GM19438 (cell line): Measurements from ENCODE around the gene TUBA3C.
"Not testable (repeated sequence)": the region's sequence is repeated elsewhere in the genome, so short reads cannot be mapped to it uniquely, and the experiment has no call there.

Experiments used
- ATAC-seq: cut with Tn5 transposase; IDR thresholded peaks from one replicate; pipeline ENCODE4 v1.9.1; 2021; ENCODE audit warnings: low read depth; ENCODE audit not compliant: unreplicated experiment

TUBA3C gene

GRCh38 chr13:19181621-19182485 lies at the start of gene TUBA3C:
Gene TUBA3C (minus strand): TSS chr13:19181824. CDS start chr13:19181747, 77 bp downstream.
- no peak for ATAC-seq

GRCh38 chr13:19207413-19207812 lies 25.8 kb upstream of the TUBA3C start:
- not testable (repeated sequence) for ATAC-seq

- not testable (repeated sequence) for ATAC-seq
These were observed 11.0 kb upstream of the TUBA3C start for GRCh38 chr13:19192622-19193021.

GRCh38 chr13:19189911-19190310 lies 8.3 kb upstream of the TUBA3C start:
- not testable (repeated sequence) for ATAC-seq

GRCh38 chr13:19189368-19189767 lies 7.7 kb upstream of the TUBA3C start:
- ATAC-seq = not testable (repeated sequence)

GRCh38 chr13:19185865-19186645 lies 4.4 kb upstream of the TUBA3C start:
- no peak for ATAC-seq

DNA sequence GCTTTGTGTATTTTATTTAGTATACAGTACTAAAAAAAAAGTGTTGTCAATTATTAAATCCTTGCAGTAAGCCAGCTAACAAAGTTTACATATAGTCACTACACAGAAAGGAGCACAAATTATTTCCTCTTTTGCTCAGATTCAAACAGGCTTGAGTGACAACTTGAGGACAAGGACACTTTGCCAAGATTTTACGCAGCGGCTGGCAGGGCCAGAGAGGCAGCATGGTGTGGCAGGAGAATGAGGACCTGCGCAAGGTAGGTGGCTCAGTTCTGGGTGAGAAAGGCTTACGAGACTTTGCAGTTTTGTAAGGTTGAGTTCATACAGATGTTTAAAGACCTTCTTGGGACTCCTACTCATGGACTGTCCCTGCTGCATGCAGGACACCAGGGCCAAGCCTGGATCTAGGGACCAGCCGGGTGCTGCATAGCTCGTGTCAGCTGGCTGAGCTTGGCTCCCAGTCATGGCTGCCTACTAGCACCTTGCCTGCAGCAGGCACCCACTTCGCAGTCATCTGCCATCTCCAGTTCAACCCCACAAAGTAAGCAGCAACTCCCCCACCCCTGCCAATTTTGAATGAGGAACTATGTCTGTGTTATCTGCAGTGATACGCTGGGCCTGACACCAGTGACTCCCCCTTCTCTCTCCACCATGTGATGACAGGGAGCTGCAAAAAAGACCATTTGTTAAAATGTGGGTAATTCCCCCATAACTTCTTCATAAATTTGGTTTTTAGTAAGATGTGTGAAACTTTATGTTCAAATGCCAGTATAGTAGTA lies 3.7 kb upstream of the TUBA3C start:
- ATAC-seq = no peak

DNA sequence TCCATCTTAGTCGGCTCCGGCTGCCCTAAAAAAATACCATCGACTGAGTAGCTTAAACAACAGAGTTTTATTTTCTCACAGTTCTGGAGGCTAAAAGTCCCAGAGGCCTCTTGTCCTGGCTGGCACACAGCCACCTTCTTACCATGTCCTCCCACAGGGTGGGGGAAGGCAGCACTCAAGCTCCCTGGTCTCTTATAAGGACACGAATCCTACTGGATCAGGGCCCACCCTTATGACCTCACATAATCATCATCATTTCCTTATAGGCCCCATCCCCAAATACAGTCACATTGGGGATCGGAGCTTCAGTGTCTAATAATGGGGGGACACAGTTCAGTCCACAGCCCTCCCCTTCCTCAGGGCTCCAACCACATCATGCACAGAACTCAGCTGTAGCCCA lies 2.6 kb upstream of the TUBA3C start:
- no peak for ATAC-seq

- ATAC-seq = no peak
These were observed 2.1 kb upstream of the TUBA3C start for GRCh38 chr13:19183676-19184075.

GRCh38 chr13:19182536-19182935 lies 912 bp upstream of the TUBA3C start:
- ATAC-seq = no peak

DNA sequence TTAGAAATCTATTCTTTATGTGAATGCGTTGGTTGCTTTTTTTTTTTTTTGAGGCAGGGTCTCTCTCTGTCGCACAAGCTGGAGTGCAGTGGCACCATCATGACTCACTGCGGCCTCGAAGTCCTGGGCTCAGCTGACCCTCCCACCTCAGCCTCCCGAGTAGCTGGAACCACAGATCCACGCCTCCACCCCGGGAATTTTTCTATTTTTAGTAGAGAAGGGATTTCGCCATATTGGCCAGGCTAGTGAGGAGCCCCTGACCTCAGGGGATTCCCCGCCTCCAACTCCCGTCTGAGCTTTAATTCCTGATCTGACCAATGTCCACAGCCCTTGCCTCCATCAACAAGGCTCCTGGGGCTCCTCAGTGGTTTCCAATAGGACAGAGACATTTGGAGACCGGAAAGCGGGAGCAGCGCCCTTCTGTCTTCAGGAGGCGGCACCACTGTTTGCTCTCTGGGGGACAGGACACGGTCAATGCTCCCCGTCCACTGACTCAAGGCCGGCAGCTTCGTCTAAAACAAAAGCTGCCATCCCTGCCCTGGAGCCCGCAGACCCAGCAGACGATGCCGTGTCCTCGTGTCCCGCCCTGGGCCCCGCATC lies 503 bp downstream of the TUBA3C start:
- ATAC-seq = no peak

- ATAC-seq = no peak
These were observed 1.7 kb downstream of the TUBA3C start for GRCh38 chr13:19179916-19180315.

GRCh38 chr13:19178901-19179593 lies 2.6 kb downstream of the TUBA3C start:
- ATAC-seq = no peak

DNA sequence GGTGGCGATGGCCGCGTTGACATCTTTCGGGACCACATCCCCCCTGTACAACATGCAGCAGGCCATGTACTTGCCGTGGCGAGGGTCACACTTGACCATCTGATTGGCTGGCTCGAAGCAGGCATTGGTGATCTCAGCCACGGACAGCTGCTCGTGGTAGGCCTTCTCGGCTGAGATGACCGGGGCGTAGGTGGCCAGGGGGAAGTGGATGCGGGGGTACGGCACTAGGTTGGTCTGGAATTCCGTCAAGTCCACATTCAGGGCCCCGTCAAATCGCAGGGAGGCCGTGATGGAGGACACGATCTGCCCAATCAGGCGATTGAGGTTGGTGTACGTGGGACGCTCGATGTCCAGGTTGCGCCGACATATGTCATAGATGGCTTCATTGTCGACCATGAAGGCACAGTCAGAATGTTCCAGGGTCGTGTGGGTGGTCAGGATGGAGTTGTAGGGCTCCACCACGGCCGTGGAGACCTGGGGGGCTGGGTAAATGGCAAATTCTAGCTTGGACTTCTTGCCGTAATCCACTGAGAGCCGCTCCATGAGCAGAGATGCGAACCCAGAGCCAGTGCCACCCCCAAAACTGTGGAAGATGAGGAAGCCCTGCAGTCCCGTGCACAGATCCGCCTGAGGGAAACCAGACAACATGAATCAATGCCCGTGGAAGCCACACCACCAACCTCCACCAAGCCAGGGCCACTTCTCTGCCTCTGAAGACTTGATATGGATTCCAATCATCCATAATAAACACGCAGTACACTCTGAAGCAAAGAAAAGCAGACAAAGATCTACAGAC lies 4.4 kb downstream of the TUBA3C start:
- ATAC-seq = not testable (repeated sequence)

DNA sequence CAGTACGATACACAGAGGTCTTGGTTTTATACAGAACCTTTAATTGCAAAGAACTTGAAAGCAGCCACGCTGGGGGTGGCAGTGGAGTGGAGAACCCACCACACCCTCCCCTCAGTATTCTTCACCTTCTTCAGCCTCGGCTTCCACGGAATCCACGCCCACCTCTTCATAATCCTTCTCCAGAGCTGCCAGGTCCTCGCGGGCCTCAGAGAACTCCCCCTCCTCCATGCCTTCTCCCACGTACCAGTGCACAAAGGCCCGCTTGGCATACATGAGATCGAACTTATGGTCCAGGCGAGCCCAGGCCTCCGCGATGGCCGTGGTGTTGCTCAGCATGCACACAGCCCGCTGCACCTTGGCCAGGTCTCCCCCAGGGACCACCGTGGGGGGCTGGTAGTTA lies 7.9 kb downstream of the TUBA3C start:
- ATAC-seq = no peak

- no peak for ATAC-seq
These were observed 9.0 kb downstream of the TUBA3C start for GRCh38 chr13:19172647-19173030.

- no peak for ATAC-seq
These were observed 9.5 kb downstream of the TUBA3C start for GRCh38 chr13:19172007-19172646.

DNA sequence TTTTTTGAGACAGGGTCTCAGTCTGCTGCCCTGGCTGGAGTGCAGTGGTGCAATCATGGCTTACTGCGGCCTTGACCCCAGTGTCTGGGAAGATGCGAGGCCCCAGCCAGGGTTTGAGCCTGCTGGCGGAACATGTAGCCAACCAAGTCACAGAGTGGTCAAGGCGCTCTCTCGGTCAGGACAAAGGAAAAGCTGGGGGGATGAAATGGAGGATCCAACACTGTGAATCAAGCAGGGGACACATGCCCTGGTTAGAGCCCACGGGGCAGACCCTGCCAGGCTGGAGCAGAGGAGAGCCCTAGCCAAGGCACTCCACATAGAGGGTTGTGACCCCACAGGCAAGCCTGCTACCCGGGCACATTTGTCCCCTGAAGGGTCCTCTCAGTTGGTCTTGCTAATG lies 10.1 kb downstream of the TUBA3C start:
- no peak for ATAC-seq

DNA sequence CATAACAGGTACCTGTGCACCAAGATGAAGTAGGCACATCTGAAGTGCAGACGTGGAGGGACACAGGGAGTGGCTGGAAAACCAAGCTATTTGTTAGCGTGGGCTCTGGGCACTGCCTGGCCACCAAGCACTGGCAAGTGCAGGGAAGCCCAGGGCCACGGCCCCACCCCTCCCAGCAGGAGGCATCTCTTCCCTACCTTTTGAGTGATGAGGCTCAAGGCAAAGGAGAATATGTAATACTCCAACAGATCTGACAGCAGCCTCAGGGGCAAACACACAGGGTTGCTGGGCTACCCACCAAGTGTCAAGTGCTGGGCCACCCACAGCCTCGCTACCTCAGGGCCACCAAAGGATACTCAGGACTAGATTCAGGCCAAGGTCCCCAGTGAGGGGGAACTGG lies 11.6 kb downstream of the TUBA3C start:
- ATAC-seq = no peak
